ENCODE results near the gene SENP7. TPM values are rescaled to one million over a fixed set of nuclear protein-coding genes. Genes with fewer than 3 reads are reported as not detected.

SENP7 gene
- polyA plus RNA-seq, 3 donors = 1.6 to 12.4 (median 3.8) TPM

- peaks cover 0 to 2% (median 0%) of the 10 kb centered on the region in 7 donors for H3K9me3 Mint-ChIP-seq
- H3K4me3 Mint-ChIP-seq = no peak overlapping the region
- H3K27me3 ChIP-seq (ENCODE audit: control insufficient read depth in 2 of 2, insufficient read depth in 2 of 2, low read length in 2 of 2) = no peaks in the 10 kb centered on the region
- no peak overlapping the region for H2AFZ ChIP-seq (ENCODE audit: insufficient read depth, low read depth, low read length, poor library complexity, severe bottlenecking)
- 83% methylated on average over 1 of the region's 3 CpGs for whole genome bisulfite sequencing (ENCODE audit: insufficient coverage)
- no peak overlapping the region for H3K4me2 ChIP-seq (replicated peaks; ENCODE audit: extremely low read depth, low read length, poor library complexity, severe bottlenecking)
- H3K4me1 Mint-ChIP-seq = no peaks in the 10 kb centered on the region
- no peak overlapping the region for H3K27ac ChIP-seq (ENCODE audit: low read depth in 1 of 2, low read length in 2 of 2)
- no peak overlapping the region for H3K27ac Mint-ChIP-seq
- no peaks in the 10 kb centered on the region for H4K20me1 ChIP-seq (ENCODE audit: insufficient read depth, low read length)
- TF ChIP-seq, protein P1, sequence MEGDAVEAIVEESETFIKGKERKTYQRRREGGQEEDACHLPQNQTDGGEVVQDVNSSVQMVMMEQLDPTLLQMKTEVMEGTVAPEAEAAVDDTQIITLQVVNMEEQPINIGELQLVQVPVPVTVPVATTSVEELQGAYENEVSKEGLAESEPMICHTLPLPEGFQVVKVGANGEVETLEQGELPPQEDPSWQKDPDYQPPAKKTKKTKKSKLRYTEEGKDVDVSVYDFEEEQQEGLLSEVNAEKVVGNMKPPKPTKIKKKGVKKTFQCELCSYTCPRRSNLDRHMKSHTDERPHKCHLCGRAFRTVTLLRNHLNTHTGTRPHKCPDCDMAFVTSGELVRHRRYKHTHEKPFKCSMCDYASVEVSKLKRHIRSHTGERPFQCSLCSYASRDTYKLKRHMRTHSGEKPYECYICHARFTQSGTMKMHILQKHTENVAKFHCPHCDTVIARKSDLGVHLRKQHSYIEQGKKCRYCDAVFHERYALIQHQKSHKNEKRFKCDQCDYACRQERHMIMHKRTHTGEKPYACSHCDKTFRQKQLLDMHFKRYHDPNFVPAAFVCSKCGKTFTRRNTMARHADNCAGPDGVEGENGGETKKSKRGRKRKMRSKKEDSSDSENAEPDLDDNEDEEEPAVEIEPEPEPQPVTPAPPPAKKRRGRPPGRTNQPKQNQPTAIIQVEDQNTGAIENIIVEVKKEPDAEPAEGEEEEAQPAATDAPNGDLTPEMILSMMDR (IDR thresholded peaks at IDR 0.05) = no peak
- intact Hi-C loops (cut with micrococcal nuclease) = no loop called here
- H3K36me3 Mint-ChIP-seq = no peaks in the 10 kb centered on the region
- no peak for DNase-seq
- H3K4me3 ChIP-seq (replicated peaks in 1 of 3; ENCODE audit: low read depth in 2 of 3, low read length in 3 of 3) = no peak overlapping the region
- no peaks in the 10 kb centered on the region for H3K9me3 ChIP-seq (replicated peaks in 1 of 2; ENCODE audit: control insufficient read depth in 1 of 2, insufficient read depth in 1 of 2, low read length in 2 of 2)
- H3K79me2 ChIP-seq (ENCODE audit: insufficient read depth, low read length) = no peaks in the 10 kb centered on the region
- no peak overlapping the region for H3K9ac ChIP-seq (ENCODE audit: insufficient read depth, low read length, poor library complexity, severe bottlenecking)
- H3K36me3 ChIP-seq (replicated peaks in 1 of 2; ENCODE audit: control insufficient read depth in 1 of 2, insufficient read depth in 2 of 2, low read length in 2 of 2) = no peaks in the 10 kb centered on the region
- H3K27me3 Mint-ChIP-seq (ENCODE audit: low read depth in 3 of 3) = peaks cover 0 to 4% (median 0%) of the 10 kb centered on the region in 3 donors
- no peaks in the 10 kb centered on the region for H3K4me1 ChIP-seq (ENCODE audit: control insufficient read depth in 1 of 2, insufficient read depth in 2 of 2, low read length in 2 of 2)
Observed at GRCh38 chr3:101281521-101282030, 231.4 kb downstream of the SENP7 start.

- TF ChIP-seq, protein P1 (IDR thresholded peaks at IDR 0.05) = no peak
- H2AFZ ChIP-seq (ENCODE audit: insufficient read depth, low read depth, low read length, poor library complexity, severe bottlenecking) = no peak overlapping the region
- no peak for DNase-seq
- H3K9me3 ChIP-seq (replicated peaks in 1 of 2; ENCODE audit: control insufficient read depth in 1 of 2, insufficient read depth in 1 of 2, low read length in 2 of 2) = no peaks in the 10 kb centered on the region
- H3K4me1 ChIP-seq (ENCODE audit: control insufficient read depth in 1 of 2, insufficient read depth in 2 of 2, low read length in 2 of 2) = no peaks in the 10 kb centered on the region
- H3K36me3 ChIP-seq (replicated peaks in 1 of 2; ENCODE audit: control insufficient read depth in 1 of 2, insufficient read depth in 2 of 2, low read length in 2 of 2) = no peaks in the 10 kb centered on the region
- H3K9ac ChIP-seq (ENCODE audit: insufficient read depth, low read length, poor library complexity, severe bottlenecking) = no peak overlapping the region
- H3K27me3 Mint-ChIP-seq (ENCODE audit: low read depth in 3 of 3) = peaks cover 0 to 2% (median 0%) of the 10 kb centered on the region in 3 donors
- H3K36me3 Mint-ChIP-seq = no peaks in the 10 kb centered on the region
- no peak overlapping the region for H3K4me3 ChIP-seq (replicated peaks in 1 of 3; ENCODE audit: low read depth in 2 of 3, low read length in 3 of 3)
- H3K4me2 ChIP-seq (replicated peaks; ENCODE audit: extremely low read depth, low read length, poor library complexity, severe bottlenecking) = no peak overlapping the region
- H3K79me2 ChIP-seq (ENCODE audit: insufficient read depth, low read length) = no peaks in the 10 kb centered on the region
- no peak overlapping the region for H3K27ac ChIP-seq (ENCODE audit: low read depth in 1 of 2, low read length in 2 of 2)
- no peaks in the 10 kb centered on the region for H3K4me1 Mint-ChIP-seq
- no peaks in the 10 kb centered on the region for H4K20me1 ChIP-seq (ENCODE audit: insufficient read depth, low read length)
- H3K9me3 Mint-ChIP-seq = peaks cover 0 to 2% (median 0%) of the 10 kb centered on the region in 7 donors
- no CpG with 5 or more reads among the region's 1 CpG for WGBS (ENCODE audit: insufficient coverage)
- H3K27ac Mint-ChIP-seq = no peak overlapping the region
- no peak overlapping the region for H3K4me3 Mint-ChIP-seq
- intact Hi-C loops (cut with micrococcal nuclease) = no loop called here
- H3K27me3 ChIP-seq (ENCODE audit: control insufficient read depth in 2 of 2, insufficient read depth in 2 of 2, low read length in 2 of 2) = no peaks in the 10 kb centered on the region
Observed at GRCh38 chr3:101279765-101280385, 233.1 kb downstream of the SENP7 start.

Measured in CD14-positive monocyte (primary cell).